ENCODE results near the gene AGO3. TPM values are rescaled to one million over a fixed set of nuclear protein-coding genes. Genes with fewer than 3 reads are reported as not detected.

The AGO3 gene
- total RNA-seq, 1 donor, result 16.8 TPM

GRCh38 chr1:35924838-35925237 is 6.1 kb upstream of the AGO3 start:
- no peak for DNase-seq (ENCODE audit: low read depth)
- TF ChIP-seq CTCF (IDR thresholded peaks at IDR 0.05; ENCODE audit: insufficient read depth, low read depth, low read length), result no peak
- H3K4me3 ChIP-seq (ENCODE audit: low read depth, low read length), result no peak overlapping the region

DNA sequence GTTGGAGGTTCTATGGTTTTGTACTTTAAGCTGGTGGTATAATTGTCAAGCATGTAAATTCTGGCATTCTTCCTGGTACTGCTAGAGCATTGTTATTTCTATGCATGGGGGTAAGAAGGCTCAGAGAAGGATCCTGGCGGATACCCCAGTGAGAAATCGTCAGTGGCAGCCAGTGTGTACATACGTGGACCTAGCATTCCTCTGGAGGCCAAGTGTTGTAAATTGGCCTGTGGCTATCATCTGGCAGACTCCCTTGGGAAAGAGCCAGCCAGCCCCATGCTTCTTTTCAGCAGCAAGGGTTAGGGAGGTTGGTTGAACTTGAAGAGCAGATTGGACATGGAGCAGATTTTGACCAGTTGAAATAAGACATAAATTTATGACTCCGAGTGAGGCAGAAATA is 5.2 kb upstream of the AGO3 start:
- peak; percentile 63 for DNase-seq (ENCODE audit: low read depth)
- TF ChIP-seq CTCF (IDR thresholded peaks at IDR 0.05; ENCODE audit: insufficient read depth, low read depth, low read length), result no peak
- no peak overlapping the region for H3K4me3 ChIP-seq (ENCODE audit: low read depth, low read length)

DNA sequence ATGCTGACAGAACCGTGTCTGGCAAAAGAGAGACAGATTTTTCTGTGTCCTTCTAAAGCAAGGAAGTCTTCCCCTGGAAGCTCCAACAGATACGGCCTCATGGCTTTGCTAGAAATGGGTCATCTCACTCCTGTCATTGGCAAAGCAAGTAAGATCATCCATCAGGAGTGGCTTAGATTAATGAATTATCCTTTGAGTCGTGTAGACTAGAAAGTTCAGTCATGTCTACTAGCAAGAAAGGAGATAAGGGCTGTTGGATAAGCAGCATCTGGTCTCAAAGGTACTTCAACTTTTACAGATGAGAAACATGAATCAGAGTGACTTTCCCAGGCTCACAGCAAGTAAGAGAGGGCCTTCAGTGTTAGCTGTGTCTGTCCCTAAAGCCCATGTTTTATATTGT is 3.4 kb upstream of the AGO3 start:
- no peak for TF ChIP-seq CTCF (IDR thresholded peaks at IDR 0.05; ENCODE audit: insufficient read depth, low read depth, low read length)
- no peak overlapping the region for H3K4me3 ChIP-seq (ENCODE audit: low read depth, low read length)
- DNase-seq (ENCODE audit: low read depth), result no peak

- peak; percentile 65 for DNase-seq (ENCODE audit: low read depth)
- no peak for TF ChIP-seq CTCF (IDR thresholded peaks at IDR 0.05; ENCODE audit: insufficient read depth, low read depth, low read length)
- peak overlapping the region; percentile 95 for H3K4me3 ChIP-seq (ENCODE audit: low read depth, low read length)
Observed at GRCh38 chr1:35929730-35930592, 944 bp upstream of the AGO3 start.

- H3K4me3 ChIP-seq (ENCODE audit: low read depth, low read length), result peak overlapping the region; percentile 95
- peak; percentile 15 for DNase-seq (ENCODE audit: low read depth)
Observed at GRCh38 chr1:35931446-35932157, 697 bp downstream of the AGO3 start.

DNA sequence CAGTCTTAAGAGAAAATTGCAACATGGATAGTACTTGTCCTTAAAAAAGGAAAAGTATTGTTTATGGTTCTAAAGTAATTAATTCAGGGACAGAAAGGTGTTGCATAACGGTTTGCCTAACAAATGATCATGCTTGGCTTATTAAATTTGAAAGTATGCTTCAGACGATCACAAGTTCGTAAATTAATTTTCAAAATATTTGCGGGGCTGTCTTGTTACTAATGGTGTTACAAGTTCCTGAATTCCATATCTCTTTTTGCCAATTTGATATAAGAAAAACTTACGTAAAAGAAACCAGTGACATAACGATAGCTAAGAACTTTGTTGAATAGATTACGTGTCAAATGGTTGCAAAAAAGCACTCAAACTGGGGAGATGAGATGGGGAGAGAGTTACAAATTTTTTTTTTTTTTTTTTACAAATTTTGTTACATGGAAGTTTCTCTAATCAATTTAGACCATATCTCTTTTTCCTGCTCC is 1.3 kb downstream of the AGO3 start:
- DNase-seq (ENCODE audit: low read depth), result peak; percentile 10
- TF ChIP-seq CTCF (IDR thresholded peaks at IDR 0.05; ENCODE audit: insufficient read depth, low read depth, low read length), result no peak
- H3K4me3 ChIP-seq (ENCODE audit: low read depth, low read length), result peak overlapping the region; percentile 95

More at GRCh38 chr1:35931446-35932157, 697 bp downstream of the AGO3 start:
- TF ChIP-seq CTCF (IDR thresholded peaks at IDR 0.05; ENCODE audit: insufficient read depth, low read depth, low read length), result no peak
